22Rv1 (cell line): ENCODE data around the gene GPR68.
"Not testable (repeated sequence)": the region's sequence is repeated elsewhere in the genome, so short reads cannot be mapped to it uniquely, and the experiment has no call there.

Source experiments
- H3K27ac ChIP-seq: fragments of 450-650 bp; 2 replicates; pipeline ENCODE4 v1.5.1; 2017
- CTCF ChIP-seq: fragments of 450-650 bp; IDR thresholded peaks from 2 replicates; pipeline ENCODE4 v1.5.1; 2017; ENCODE audit warnings: mild to moderate bottlenecking
- ZFX ChIP-seq: fragments of 450-650 bp; IDR thresholded peaks from 2 replicates; pipeline ENCODE4 v1.6.1; 2017; ENCODE audit warnings: antibody characterized with exemption, borderline replicate concordance

GPR68 gene

GRCh38 chr14:91204657-91205056 is 39.8 kb downstream of the GPR68 start:
- H3K27ac ChIP-seq: no peak overlapping the region
- TF ChIP-seq CTCF: no peak
- no peak for TF ChIP-seq ZFX

GRCh38 chr14:91202234-91202974 is 42.1 kb downstream of the GPR68 start:
- TF ChIP-seq CTCF: no peak
- no peak for TF ChIP-seq ZFX
- H3K27ac ChIP-seq: no peak overlapping the region

- not testable (repeated sequence) for H3K27ac ChIP-seq
Measured at GRCh38 chr14:91200802-91201201, 43.7 kb downstream of the GPR68 start.

GRCh38 chr14:91197631-91198030 is 46.9 kb downstream of the GPR68 start:
- no peak for TF ChIP-seq ZFX
- no peak for TF ChIP-seq CTCF
- no peak overlapping the region for H3K27ac ChIP-seq

- no peak overlapping the region for H3K27ac ChIP-seq
- TF ChIP-seq CTCF: no peak
- TF ChIP-seq ZFX: no peak
Measured at GRCh38 chr14:91195881-91196280, 48.6 kb downstream of the GPR68 start.

GRCh38 chr14:91193069-91193468 is 51.4 kb downstream of the GPR68 start:
- TF ChIP-seq CTCF (no peak), ZFX (no peak)
- H3K27ac ChIP-seq: no peak overlapping the region

GRCh38 chr14:91190853-91191252 is 53.7 kb downstream of the GPR68 start:
- H3K27ac ChIP-seq: no peak overlapping the region
- TF ChIP-seq CTCF (no peak), ZFX (no peak)

- TF ChIP-seq ZFX (no peak), CTCF (no peak)
- no peak overlapping the region for H3K27ac ChIP-seq
Measured at GRCh38 chr14:91187271-91187670, 57.2 kb downstream of the GPR68 start.
